PC-3 (cell line): ENCODE measurements around the gene ADAMTS17. TPM values are rescaled to one million over a fixed set of nuclear protein-coding genes. Genes with fewer than 3 reads are reported as not detected.

Source experiments
- ATAC-seq: fragments of 200-7000 bp; cut with Tn5 transposase; 2 replicates; pipeline ENCODE4 v1.9.1; 2020; ENCODE audit warnings: mild to moderate bottlenecking, moderate library complexity
- BruUV-seq: library from RNA; stranded (reverse); fragments of 400-500 nt; replicated peaks from 2 replicates; lab custom pipeline; 2021; lab: Mats Ljungman, UMichigan
- CTCF ChIA-PET: fragments of 300-600 bp; sonication (Branson Sonifier 250); formaldehyde crosslinking; loops from one replicate; lab custom pipeline; 2022; ENCODE audit warnings: antibody characterized with exemption; lab: Charles Lee
- POLR2A ChIA-PET: fragments of 300-600 bp; sonication (Branson Sonifier 250); formaldehyde crosslinking; loops from one replicate; lab custom pipeline; 2022; ENCODE audit warnings: antibody characterized with exemption; ENCODE audit not compliant: unreplicated experiment; lab: Charles Lee
- DNase-seq: peaks from one replicate; pipeline ENCODE4 v3.0.0-alpha.2; 2015
- H2AFZ ChIP-seq: fragments of 300-600 bp; sonication (generic); 2 replicates; pipeline ENCODE4 v1.6.0; 2016; ENCODE audit warnings: antibody characterized with exemption, low read length
- H3F3A ChIP-seq: fragments of 300-600 bp; sonication (generic); one replicate; pipeline ENCODE4 v1.6.0; 2017; ENCODE audit warnings: antibody characterized with exemption, low read length, control low read depth, mild to moderate bottlenecking; ENCODE audit not compliant: unreplicated experiment
- H3K27ac ChIP-seq: fragments of 300-600 bp; sonication (generic); 2 replicates; pipeline ENCODE4 v1.5.1; 2016; ENCODE audit warnings: mild to moderate bottlenecking, low read length
- H3K27me3 ChIP-seq: fragments of 300-600 bp; sonication (generic); 2 replicates; pipeline ENCODE4 v1.6.1; 2016; ENCODE audit warnings: low read length, mixed read lengths
- H3K36me3 ChIP-seq: fragments of 300-600 bp; sonication (generic); 2 replicates; pipeline ENCODE4 v1.6.1; 2016; ENCODE audit warnings: low read depth, mixed run types, low read length, mixed read lengths
- H3K4me1 ChIP-seq: fragments of 300-600 bp; sonication (generic); 2 replicates; pipeline ENCODE4 v1.5.1; 2016; ENCODE audit warnings: low read length; ENCODE audit not compliant: insufficient read depth
- H3K4me2 ChIP-seq: fragments of 300-600 bp; sonication (generic); 2 replicates; pipeline ENCODE4 v1.6.0; 2016; ENCODE audit warnings: low read length
- H3K4me3 ChIP-seq: fragments of 300-600 bp; sonication (generic); 2 replicates; pipeline ENCODE4 v1.5.1; 2016; ENCODE audit warnings: mild to moderate bottlenecking, low read length, mixed read lengths
- H3K79me2 ChIP-seq: fragments of 300-600 bp; sonication (generic); 2 replicates; pipeline ENCODE4 v1.6.1; 2017; ENCODE audit warnings: low read length, mixed read lengths
- H3K9ac ChIP-seq: fragments of 300-600 bp; sonication (generic); 2 replicates; pipeline ENCODE4 v1.6.0; 2016; ENCODE audit warnings: mild to moderate bottlenecking, low read length
- H3K9me2 ChIP-seq: fragments of 300-600 bp; sonication (generic); replicated peaks from 2 replicates; pipeline ENCODE4 v1.6.1; 2016; ENCODE audit warnings: mixed run types, low read length, mixed read lengths
- H3K9me3 ChIP-seq: fragments of 300-600 bp; sonication (generic); 2 replicates; pipeline ENCODE4 v1.6.1; 2016; ENCODE audit warnings: low read length, mixed read lengths
- H4K20me1 ChIP-seq: fragments of 300-600 bp; sonication (generic); 2 replicates; pipeline ENCODE4 v1.6.1; 2016; ENCODE audit warnings: low read length, mixed read lengths
- EZH2 ChIP-seq: fragments of 300-600 bp; sonication (generic); IDR thresholded peaks from one replicate; pipeline ENCODE4 v1.6.1; 2017; ENCODE audit warnings: antibody characterized with exemption, mild to moderate bottlenecking, low read length; ENCODE audit not compliant: unreplicated experiment
- EZH2phosphoT487 ChIP-seq: fragments of 300-600 bp; sonication (generic); IDR thresholded peaks from 2 replicates; pipeline ENCODE4 v1.6.1; 2018; ENCODE audit warnings: mild to moderate bottlenecking, antibody characterized with exemption, low read length, borderline replicate concordance
- intact Hi-C: fragments of 100-400 bp; cut with micrococcal nuclease; formaldehyde crosslinking; loops from 2 replicates; pipeline ENCODE4 v1.9.0; 2023
- total RNA-seq: library from RNA; depleted of rRNA; stranded (reverse); fragments of >200 nt; gene quantifications from 2 replicates; pipeline ENCODE4 v1.2.3, GENCODE V29; 2014
- TF ChIP-seq, protein P1 (sequence below): fragments of 300-600 bp; sonication (generic); conservative IDR thresholded peaks from 2 replicates; pipeline ENCODE4 v1.5.1; 2017; ENCODE audit warnings: antibody characterized with exemption, low read depth, mild to moderate bottlenecking, low read length

ADAMTS17 gene
- total RNA-seq, 1 experiment from 2014 or later: 6.9 TPM

DNA sequence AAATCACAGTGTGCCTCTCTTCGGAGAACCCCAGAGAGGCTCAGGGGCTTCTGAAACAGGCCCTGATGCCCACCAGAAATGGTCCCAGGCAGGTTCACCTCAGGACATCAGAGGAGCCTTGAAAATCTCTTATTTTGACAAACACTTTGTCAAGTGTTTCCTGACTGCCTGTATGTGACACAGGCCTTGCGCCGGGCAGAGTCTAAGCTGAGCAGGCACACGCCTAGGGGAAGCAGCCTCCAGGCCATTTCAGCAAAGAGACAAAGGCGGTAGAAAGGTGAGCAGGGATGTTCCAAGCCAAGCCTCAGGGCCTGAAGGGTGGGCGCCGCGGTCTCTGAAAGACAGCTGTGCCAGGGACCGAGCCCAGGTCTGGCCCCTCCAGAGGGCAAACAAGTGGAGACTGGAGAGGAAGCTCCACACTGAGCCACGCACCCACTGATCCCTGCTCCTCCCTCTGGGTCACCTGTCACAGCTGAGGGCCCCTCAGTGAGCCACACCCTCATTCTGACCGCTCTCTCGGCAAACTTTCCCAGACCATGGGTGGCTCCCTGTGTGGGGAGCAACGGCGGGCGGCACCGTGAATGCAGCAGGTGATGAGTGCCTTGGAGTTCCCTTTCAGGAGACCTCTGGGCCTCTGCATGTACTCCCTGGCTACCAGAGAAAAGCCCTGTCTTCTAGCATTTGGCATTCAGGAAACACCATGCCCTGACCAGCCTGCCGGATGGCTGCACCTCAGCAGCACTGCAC is 136.1 kb downstream of the ADAMTS17 start:
- BruUV-seq: no TSS peak
- Histone ChIP-seq H3K9me2 (no peaks in the 10 kb centered on the region), H3K9me3 (no peaks in the 10 kb centered on the region), H3K9ac (no peak overlapping the region), H3K4me1 (peaks cover 4% of the 10 kb centered on the region; the same call in 1 of the 2 replicates), H3F3A (no peaks in the 10 kb centered on the region), H3K4me2 (no peak overlapping the region), H3K36me3 (no peaks in the 10 kb centered on the region), H2AFZ (no peak overlapping the region), H3K79me2 (no peaks in the 10 kb centered on the region), H3K27ac (no peak overlapping the region), H3K4me3 (no peak overlapping the region), H3K27me3 (no peaks in the 10 kb centered on the region), H4K20me1 (no peaks in the 10 kb centered on the region)
- intact Hi-C loops: no loop called here
- TF ChIP-seq EZH2phosphoT487 (no peak), EZH2 (no peak)
- TF ChIP-seq, protein P1, sequence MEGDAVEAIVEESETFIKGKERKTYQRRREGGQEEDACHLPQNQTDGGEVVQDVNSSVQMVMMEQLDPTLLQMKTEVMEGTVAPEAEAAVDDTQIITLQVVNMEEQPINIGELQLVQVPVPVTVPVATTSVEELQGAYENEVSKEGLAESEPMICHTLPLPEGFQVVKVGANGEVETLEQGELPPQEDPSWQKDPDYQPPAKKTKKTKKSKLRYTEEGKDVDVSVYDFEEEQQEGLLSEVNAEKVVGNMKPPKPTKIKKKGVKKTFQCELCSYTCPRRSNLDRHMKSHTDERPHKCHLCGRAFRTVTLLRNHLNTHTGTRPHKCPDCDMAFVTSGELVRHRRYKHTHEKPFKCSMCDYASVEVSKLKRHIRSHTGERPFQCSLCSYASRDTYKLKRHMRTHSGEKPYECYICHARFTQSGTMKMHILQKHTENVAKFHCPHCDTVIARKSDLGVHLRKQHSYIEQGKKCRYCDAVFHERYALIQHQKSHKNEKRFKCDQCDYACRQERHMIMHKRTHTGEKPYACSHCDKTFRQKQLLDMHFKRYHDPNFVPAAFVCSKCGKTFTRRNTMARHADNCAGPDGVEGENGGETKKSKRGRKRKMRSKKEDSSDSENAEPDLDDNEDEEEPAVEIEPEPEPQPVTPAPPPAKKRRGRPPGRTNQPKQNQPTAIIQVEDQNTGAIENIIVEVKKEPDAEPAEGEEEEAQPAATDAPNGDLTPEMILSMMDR: no peak
- ChIA-PET CTCF (no interaction called here), POLR2A (no interaction called here)
- no peak for ATAC-seq
- no peak for DNase-seq

DNA sequence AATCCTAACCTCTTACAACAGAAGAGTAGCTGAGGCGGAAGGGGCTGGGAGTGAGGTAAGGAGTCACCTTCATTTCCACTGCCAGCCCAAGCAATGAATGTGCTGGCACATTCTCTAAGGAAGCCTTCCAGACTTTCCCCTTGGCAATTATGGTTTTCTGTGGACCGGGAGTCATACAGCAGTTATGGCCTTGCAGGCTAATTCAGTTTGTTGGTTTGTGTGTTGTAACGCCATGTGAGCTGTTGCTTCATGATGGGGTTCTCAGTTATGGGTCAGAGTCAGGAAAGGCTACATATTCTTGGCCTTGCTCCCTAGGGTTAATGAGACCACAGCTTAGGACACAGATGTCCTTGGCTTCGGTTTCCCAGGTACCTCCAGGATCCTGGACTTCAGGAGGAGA is 137.0 kb downstream of the ADAMTS17 start:
- H4K20me1 ChIP-seq: no peaks in the 10 kb centered on the region
- H3K4me2 ChIP-seq: no peak overlapping the region
- H3K4me1 ChIP-seq: peaks cover 4% of the 10 kb centered on the region; the same call in 1 of the 2 replicates
- ChIA-PET CTCF (no interaction called here), POLR2A (no interaction called here)
- no peak for ATAC-seq
- no peak overlapping the region for H3K9ac ChIP-seq
- H2AFZ ChIP-seq: no peak overlapping the region
- H3K27me3 ChIP-seq: no peaks in the 10 kb centered on the region
- no peak for TF ChIP-seq EZH2
- TF ChIP-seq, protein P1: no peak
- no peak for TF ChIP-seq EZH2phosphoT487
- no peaks in the 10 kb centered on the region for H3K9me3 ChIP-seq
- no peaks in the 10 kb centered on the region for H3K36me3 ChIP-seq
- BruUV-seq: no TSS peak
- DNase-seq: no peak
- no peaks in the 10 kb centered on the region for H3K9me2 ChIP-seq
- intact Hi-C loops: no loop called here
- H3K79me2 ChIP-seq: no peaks in the 10 kb centered on the region
- no peak overlapping the region for H3K4me3 ChIP-seq
- no peak overlapping the region for H3K27ac ChIP-seq
- H3F3A ChIP-seq: no peaks in the 10 kb centered on the region

DNA sequence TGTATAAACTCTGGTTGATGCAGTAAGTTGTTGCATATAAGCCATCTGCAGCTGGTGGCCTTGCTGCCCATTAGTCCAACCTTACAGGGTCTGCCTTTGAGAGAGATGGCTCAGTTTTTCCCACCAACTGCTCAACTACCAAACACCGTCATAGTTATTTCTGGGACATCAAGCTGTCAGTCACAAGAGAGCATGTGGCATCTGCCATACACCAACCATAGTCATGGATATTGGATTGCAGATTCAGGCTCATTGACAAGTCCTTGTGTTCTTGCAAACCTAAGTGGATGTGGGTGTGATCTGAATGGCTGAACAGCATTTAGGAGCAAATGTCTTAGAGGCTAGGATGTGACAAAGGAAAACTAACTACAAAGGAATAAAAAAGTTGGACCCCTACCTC is 137.6 kb downstream of the ADAMTS17 start:
- Histone ChIP-seq H3K9ac (no peak overlapping the region), H3K36me3 (no peaks in the 10 kb centered on the region), H3K79me2 (no peaks in the 10 kb centered on the region), H3K27me3 (no peaks in the 10 kb centered on the region), H4K20me1 (no peaks in the 10 kb centered on the region), H3F3A (no peaks in the 10 kb centered on the region), H2AFZ (no peak overlapping the region), H3K27ac (no peak overlapping the region), H3K9me3 (no peaks in the 10 kb centered on the region), H3K9me2 (no peaks in the 10 kb centered on the region), H3K4me1 (peaks cover 4% of the 10 kb centered on the region; the same call in 1 of the 2 replicates), H3K4me3 (no peak overlapping the region), H3K4me2 (no peak overlapping the region)
- CTCF ChIA-PET: interaction anchor here (0.7 kb wide), 1 partner anchor 134 kb away, joined by 4 read pairs; no protein-coding TSS in a partner anchor
- BruUV-seq: no TSS peak
- TF ChIP-seq, protein P1: no peak
- POLR2A ChIA-PET: no interaction called here
- DNase-seq: no peak
- ATAC-seq: no peak
- intact Hi-C loops: no loop called here
